ENCODE measurements around the gene RNU1-3.
"Not testable (repeated sequence)": the region's sequence is repeated elsewhere in the genome, so short reads cannot be mapped to it uniquely, and the experiment has no call there.

- TF ChIP-seq POLR2A, POLR2AphosphoS5 (IDR thresholded peaks at IDR 0.05; ENCODE audit: low read depth, low read length): not testable (repeated sequence)
Measured at GRCh38 chr1:16692717-16693448, 26.1 kb upstream of the RNU1-3 start.
